ENCODE measurements around the gene CMSS1.

The CMSS1 gene

DNA sequence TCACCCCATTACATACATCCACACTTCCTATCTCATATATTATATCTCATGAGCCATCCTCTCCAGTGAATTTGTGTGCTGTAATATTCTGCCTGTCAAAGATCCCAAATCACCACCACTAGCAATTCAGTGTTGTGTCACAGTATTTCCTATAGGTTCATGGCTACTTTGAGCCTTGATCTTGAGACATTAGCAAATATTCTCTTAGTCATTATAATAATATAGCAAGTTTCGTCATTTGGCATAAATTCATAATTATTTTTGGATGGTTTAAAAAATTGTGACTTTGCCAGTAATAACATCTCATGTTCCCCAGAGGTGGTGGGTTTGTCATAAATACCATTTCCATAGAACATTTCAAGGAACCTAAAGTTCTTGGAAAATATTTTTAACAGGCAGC lies 47.7 kb downstream of the CMSS1 start:
- H3K27me3 ChIP-seq (ENCODE audit: insufficient read depth, low read length) = no peaks in the 10 kb centered on the region
- peaks cover 2% of the 10 kb centered on the region for H3K79me1 ChIP-seq (ENCODE audit: low read length)
- no peak overlapping the region for H2BK12ac ChIP-seq (ENCODE audit: low read length)
- H3K27ac ChIP-seq (ENCODE audit: low read depth, low read length) = no peak overlapping the region
- no peak overlapping the region for H3K4me3 ChIP-seq (ENCODE audit: low read depth, low read length)
- H3K14ac ChIP-seq (ENCODE audit: low read length) = no peak overlapping the region
- H3K79me2 ChIP-seq (ENCODE audit: control insufficient read depth, insufficient read depth, low read length, poor library complexity) = no peaks in the 10 kb centered on the region
- H2AFZ ChIP-seq (ENCODE audit: insufficient read depth, low read length, poor library complexity) = no peak overlapping the region
- WGBS (ENCODE audit: extremely low coverage, insufficient coverage, insufficient read length) = no CpG with 5 or more reads among the region's 1 CpG
- no peaks in the 10 kb centered on the region for H3K9me3 ChIP-seq (ENCODE audit: insufficient read depth, low read depth, low read length)
- no peak overlapping the region for H2BK5ac ChIP-seq (ENCODE audit: low read depth, low read length, poor library complexity)
- no peak overlapping the region for H3K4ac ChIP-seq (ENCODE audit: low read depth, low read length)
- H3K23ac ChIP-seq (ENCODE audit: low read length) = no peak overlapping the region
- H4K12ac ChIP-seq (ENCODE audit: low read depth, low read length) = no peak overlapping the region
- no peak for DNase-seq
- H4K91ac ChIP-seq (ENCODE audit: low read depth, low read length) = no peak overlapping the region
- H3K4me1 ChIP-seq (ENCODE audit: control insufficient read depth in 1 of 2, insufficient read depth in 2 of 2, low read length in 2 of 2) = peaks cover 2 to 13% of the 10 kb centered on the region in 2 experiments
- no peak overlapping the region for H3K4me2 ChIP-seq (ENCODE audit: low read length)
- no peak overlapping the region for H2BK120ac ChIP-seq (ENCODE audit: insufficient read depth, low read length, poor library complexity)
- H2AK5ac ChIP-seq (ENCODE audit: low read length) = no peak overlapping the region
- no peak overlapping the region for H3K18ac ChIP-seq (ENCODE audit: low read length)
- no peak overlapping the region for H3K9ac ChIP-seq (ENCODE audit: low read length)
- peaks cover 2 to 17% of the 10 kb centered on the region in 2 experiments for H3K36me3 ChIP-seq (ENCODE audit: control insufficient read depth in 1 of 2, insufficient read depth in 2 of 2, low read length in 2 of 2)
- no peak overlapping the region for H4K8ac ChIP-seq (ENCODE audit: low read depth, low read length)

DNA sequence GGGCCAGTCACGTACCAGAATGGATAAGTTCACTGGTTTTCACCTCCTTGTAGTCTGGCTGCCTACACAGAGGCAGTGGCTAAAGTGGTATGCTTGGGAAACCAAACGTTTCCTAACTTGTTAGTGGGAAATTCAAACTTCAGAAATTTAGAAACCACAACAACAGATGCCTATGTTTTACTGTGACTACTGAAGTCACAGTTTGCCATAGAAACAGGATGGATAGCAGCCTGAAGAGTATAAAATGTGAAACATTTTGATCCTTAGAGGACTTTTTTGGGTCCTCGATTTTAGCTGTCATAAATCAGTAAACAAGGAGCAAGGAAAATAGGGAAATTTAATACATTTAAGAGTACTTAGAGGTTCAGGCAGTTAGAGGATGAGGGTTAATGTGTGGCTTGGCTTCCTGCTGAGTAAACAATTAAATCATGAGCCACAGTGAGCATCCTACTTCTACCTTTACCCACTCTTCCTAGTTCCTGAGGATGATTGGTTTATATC lies 48.6 kb downstream of the CMSS1 start:
- no CpG with 5 or more reads among the region's 3 CpGs for WGBS (ENCODE audit: extremely low coverage, insufficient coverage, insufficient read length)
- Histone ChIP-seq H3K36me3 (ENCODE audit: control insufficient read depth in 1 of 2, insufficient read depth in 2 of 2, low read length in 2 of 2) (peaks cover 2 to 14% of the 10 kb centered on the region in 2 experiments), H3K4me3 (ENCODE audit: low read depth, low read length) (no peak overlapping the region), H3K79me1 (ENCODE audit: low read length) (no peaks in the 10 kb centered on the region), H3K27me3 (ENCODE audit: insufficient read depth, low read length) (no peaks in the 10 kb centered on the region), H4K91ac (ENCODE audit: low read depth, low read length) (no peak overlapping the region), H4K12ac (ENCODE audit: low read depth, low read length) (no peak overlapping the region), H3K79me2 (ENCODE audit: control insufficient read depth, insufficient read depth, low read length, poor library complexity) (no peaks in the 10 kb centered on the region), H2BK5ac (ENCODE audit: low read depth, low read length, poor library complexity) (no peak overlapping the region), H4K8ac (ENCODE audit: low read depth, low read length) (no peak overlapping the region), H2BK12ac (ENCODE audit: low read length) (no peak overlapping the region), H3K4ac (ENCODE audit: low read depth, low read length) (no peak overlapping the region), H3K23ac (ENCODE audit: low read length) (no peak overlapping the region), H3K9ac (ENCODE audit: low read length) (no peak overlapping the region), H3K4me2 (ENCODE audit: low read length) (no peak overlapping the region), H3K14ac (ENCODE audit: low read length) (no peak overlapping the region), H3K27ac (ENCODE audit: low read depth, low read length) (no peak overlapping the region), H3K9me3 (ENCODE audit: insufficient read depth, low read depth, low read length) (no peaks in the 10 kb centered on the region), H2AK5ac (ENCODE audit: low read length) (no peak overlapping the region), H3K18ac (ENCODE audit: low read length) (no peak overlapping the region), H2BK120ac (ENCODE audit: insufficient read depth, low read length, poor library complexity) (no peak overlapping the region), H2AFZ (ENCODE audit: insufficient read depth, low read length, poor library complexity) (no peak overlapping the region), H3K4me1 (ENCODE audit: control insufficient read depth in 1 of 2, insufficient read depth in 2 of 2, low read length in 2 of 2) (peaks cover 0 to 14% of the 10 kb centered on the region in 2 experiments)
- DNase-seq = no peak

DNA sequence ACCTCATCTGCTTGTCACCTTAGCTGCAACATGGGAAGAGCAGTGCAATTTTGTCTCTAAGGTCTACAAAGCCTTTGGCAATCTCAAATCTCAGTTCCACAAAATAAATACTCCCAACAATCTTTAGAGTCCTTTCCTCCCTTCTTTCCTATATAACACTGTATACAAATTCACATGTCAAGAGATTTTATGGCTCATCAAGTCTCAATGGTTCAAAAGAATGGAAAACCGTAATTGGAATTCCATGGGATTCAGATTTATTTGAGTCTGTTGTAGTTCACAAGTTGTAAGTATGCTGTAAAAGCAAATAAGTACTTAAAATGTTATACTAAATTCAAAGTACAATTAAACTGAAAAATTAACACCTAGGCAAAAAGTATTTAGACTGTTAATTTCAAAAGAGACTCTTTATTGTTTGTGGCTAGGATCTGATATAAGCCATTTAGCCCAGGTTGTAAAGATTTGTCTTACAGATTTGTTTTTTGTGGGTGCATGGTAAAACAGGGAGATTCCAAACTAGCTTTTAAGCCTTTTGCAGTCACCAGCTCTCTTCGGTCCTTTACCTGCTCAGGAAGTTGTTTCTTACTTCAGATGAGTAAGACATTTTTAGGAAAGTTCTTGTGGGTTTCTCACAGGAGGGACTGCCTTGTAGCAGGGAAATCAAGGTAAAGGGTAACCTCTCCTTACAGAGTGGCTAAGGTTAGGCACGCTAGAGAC lies 50.1 kb downstream of the CMSS1 start:
- Histone ChIP-seq H3K79me1 (ENCODE audit: low read length) (peaks cover 2% of the 10 kb centered on the region), H2BK5ac (ENCODE audit: low read depth, low read length, poor library complexity) (no peak overlapping the region), H3K4me1 (ENCODE audit: control insufficient read depth in 1 of 2, insufficient read depth in 2 of 2, low read length in 2 of 2) (peaks cover 3 to 13% of the 10 kb centered on the region in 2 experiments)

DNA sequence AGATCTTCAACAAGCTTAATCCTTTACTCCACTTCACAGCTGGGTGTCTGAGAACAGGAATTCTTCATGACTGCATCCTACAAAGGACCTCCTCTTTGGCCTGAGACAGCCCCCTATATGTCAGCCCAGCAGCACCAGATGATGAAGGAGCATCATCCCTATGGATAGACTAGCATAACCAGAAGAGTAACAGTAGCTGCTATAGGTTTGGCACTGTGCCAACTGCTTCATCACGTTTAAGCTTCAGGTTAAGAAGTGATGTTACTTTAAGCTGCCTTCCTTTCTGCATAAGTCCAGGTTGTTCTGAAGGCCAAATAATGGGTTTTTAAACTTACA lies 50.6 kb downstream of the CMSS1 start:
- Histone ChIP-seq H3K79me1 (ENCODE audit: low read length) (peaks cover 2% of the 10 kb centered on the region), H3K27ac (ENCODE audit: low read depth, low read length) (no peak overlapping the region), H3K4me3 (ENCODE audit: low read depth, low read length) (no peak overlapping the region), H3K4me2 (ENCODE audit: low read length) (no peak overlapping the region), H3K4ac (ENCODE audit: low read depth, low read length) (no peak overlapping the region), H4K12ac (ENCODE audit: low read depth, low read length) (no peak overlapping the region), H3K9ac (ENCODE audit: low read length) (no peak overlapping the region), H3K18ac (ENCODE audit: low read length) (no peak overlapping the region), H4K8ac (ENCODE audit: low read depth, low read length) (no peak overlapping the region), H3K9me3 (ENCODE audit: insufficient read depth, low read depth, low read length) (no peaks in the 10 kb centered on the region), H2BK12ac (ENCODE audit: low read length) (no peak overlapping the region), H4K91ac (ENCODE audit: low read depth, low read length) (no peak overlapping the region), H3K36me3 (ENCODE audit: control insufficient read depth in 1 of 2, insufficient read depth in 2 of 2, low read length in 2 of 2) (peaks cover 0 to 4% of the 10 kb centered on the region in 2 experiments), H2BK120ac (ENCODE audit: insufficient read depth, low read length, poor library complexity) (no peak overlapping the region), H3K23ac (ENCODE audit: low read length) (no peak overlapping the region), H2AK5ac (ENCODE audit: low read length) (no peak overlapping the region), H2AFZ (ENCODE audit: insufficient read depth, low read length, poor library complexity) (no peak overlapping the region), H3K79me2 (ENCODE audit: control insufficient read depth, insufficient read depth, low read length, poor library complexity) (no peaks in the 10 kb centered on the region), H2BK5ac (ENCODE audit: low read depth, low read length, poor library complexity) (no peak overlapping the region), H3K4me1 (ENCODE audit: control insufficient read depth in 1 of 2, insufficient read depth in 2 of 2, low read length in 2 of 2) (peaks cover 3 to 12% of the 10 kb centered on the region in 2 experiments), H3K14ac (ENCODE audit: low read length) (no peak overlapping the region), H3K27me3 (ENCODE audit: insufficient read depth, low read length) (no peaks in the 10 kb centered on the region)
- DNase-seq = no peak
- WGBS (ENCODE audit: extremely low coverage, insufficient coverage, insufficient read length) = no CpG with 5 or more reads among the region's 1 CpG

More for the DNA sequence above, 50.1 kb downstream of the CMSS1 start:
- no peaks in the 10 kb centered on the region for H3K9me3 ChIP-seq (ENCODE audit: insufficient read depth, low read depth, low read length)
- no peak overlapping the region for H3K4ac ChIP-seq (ENCODE audit: low read depth, low read length)
- no peak overlapping the region for H3K14ac ChIP-seq (ENCODE audit: low read length)
- H3K4me3 ChIP-seq (ENCODE audit: low read depth, low read length) = no peak overlapping the region
- no peak overlapping the region for H4K8ac ChIP-seq (ENCODE audit: low read depth, low read length)
- no peak overlapping the region for H4K12ac ChIP-seq (ENCODE audit: low read depth, low read length)
- H3K27ac ChIP-seq (ENCODE audit: low read depth, low read length) = no peak overlapping the region
- no peak overlapping the region for H3K9ac ChIP-seq (ENCODE audit: low read length)
- H2BK12ac ChIP-seq (ENCODE audit: low read length) = no peak overlapping the region
- no peak overlapping the region for H3K18ac ChIP-seq (ENCODE audit: low read length)
- peaks cover 2 to 9% of the 10 kb centered on the region in 2 experiments for H3K36me3 ChIP-seq (ENCODE audit: control insufficient read depth in 1 of 2, insufficient read depth in 2 of 2, low read length in 2 of 2)
- no peak overlapping the region for H2AFZ ChIP-seq (ENCODE audit: insufficient read depth, low read length, poor library complexity)
- H3K27me3 ChIP-seq (ENCODE audit: insufficient read depth, low read length) = no peaks in the 10 kb centered on the region
- H3K4me2 ChIP-seq (ENCODE audit: low read length) = no peak overlapping the region
- DNase-seq = no peak
- no peaks in the 10 kb centered on the region for H3K79me2 ChIP-seq (ENCODE audit: control insufficient read depth, insufficient read depth, low read length, poor library complexity)
- H3K23ac ChIP-seq (ENCODE audit: low read length) = no peak overlapping the region
- no peak overlapping the region for H2BK120ac ChIP-seq (ENCODE audit: insufficient read depth, low read length, poor library complexity)
- no peak overlapping the region for H2AK5ac ChIP-seq (ENCODE audit: low read length)
- no peak overlapping the region for H4K91ac ChIP-seq (ENCODE audit: low read depth, low read length)
- WGBS (ENCODE audit: extremely low coverage, insufficient coverage, insufficient read length) = no CpG with 5 or more reads among the region's 3 CpGs
